HL-60/S4 treated with retinoic acid at 250 ng/mL for 4 days and 3 days (cell line): Measurements from ENCODE around the gene CDS2.

Experiments used
- in situ Hi-C: fragments of 300-500 bp; cut with MboI; formaldehyde crosslinking; loops from 2 replicates; pipeline ENCODE4 v1.7.0; 2022; ENCODE audit warnings: low sequenced_read_pairs

The CDS2 gene

DNA sequence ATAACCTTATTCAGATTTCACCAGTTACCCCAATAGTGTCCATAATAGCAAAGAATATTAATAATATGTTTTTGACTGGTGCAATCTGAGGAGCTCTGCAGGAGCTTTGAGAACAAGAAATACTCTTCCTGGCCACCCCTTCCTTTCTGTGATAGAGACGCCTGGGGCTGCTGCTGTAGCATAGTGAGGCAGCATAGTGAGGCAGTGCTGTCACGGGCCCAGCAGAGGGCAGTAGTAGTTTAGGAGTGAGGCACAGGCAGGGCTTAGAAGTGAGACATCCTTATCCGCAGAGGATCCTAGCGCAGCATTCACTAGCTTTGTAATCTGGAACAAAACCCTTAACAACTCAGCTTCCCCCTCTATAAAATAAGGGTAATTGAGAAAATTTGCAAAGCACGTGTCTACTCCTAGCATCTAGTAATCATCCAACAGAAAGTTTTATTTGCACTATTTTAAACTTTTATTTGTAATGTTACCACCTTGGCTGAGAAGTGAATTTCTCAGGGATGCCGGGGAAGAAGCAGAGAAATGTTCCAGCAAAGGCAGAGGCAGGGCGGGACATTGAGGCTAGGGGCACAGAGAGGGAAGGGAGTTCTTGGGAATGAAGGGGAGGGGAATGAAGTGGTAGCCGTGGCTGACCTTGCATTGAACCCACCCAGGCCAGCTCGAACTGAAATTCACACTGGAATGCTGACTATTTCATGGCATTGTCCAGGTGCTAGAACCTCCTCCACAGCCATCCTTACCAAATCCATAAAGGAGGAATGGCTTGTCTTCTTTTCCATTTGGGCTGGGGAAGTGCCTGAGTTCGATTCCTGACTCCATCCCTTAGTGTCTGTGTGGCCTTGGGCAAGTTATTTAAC, 78.8 kb downstream of the CDS2 start:
- in situ Hi-C loops, result no loop called here

- in situ Hi-C loops, result no loop called here
Observed at GRCh38 chr20:5207138-5207537, 80.3 kb downstream of the CDS2 start.

DNA sequence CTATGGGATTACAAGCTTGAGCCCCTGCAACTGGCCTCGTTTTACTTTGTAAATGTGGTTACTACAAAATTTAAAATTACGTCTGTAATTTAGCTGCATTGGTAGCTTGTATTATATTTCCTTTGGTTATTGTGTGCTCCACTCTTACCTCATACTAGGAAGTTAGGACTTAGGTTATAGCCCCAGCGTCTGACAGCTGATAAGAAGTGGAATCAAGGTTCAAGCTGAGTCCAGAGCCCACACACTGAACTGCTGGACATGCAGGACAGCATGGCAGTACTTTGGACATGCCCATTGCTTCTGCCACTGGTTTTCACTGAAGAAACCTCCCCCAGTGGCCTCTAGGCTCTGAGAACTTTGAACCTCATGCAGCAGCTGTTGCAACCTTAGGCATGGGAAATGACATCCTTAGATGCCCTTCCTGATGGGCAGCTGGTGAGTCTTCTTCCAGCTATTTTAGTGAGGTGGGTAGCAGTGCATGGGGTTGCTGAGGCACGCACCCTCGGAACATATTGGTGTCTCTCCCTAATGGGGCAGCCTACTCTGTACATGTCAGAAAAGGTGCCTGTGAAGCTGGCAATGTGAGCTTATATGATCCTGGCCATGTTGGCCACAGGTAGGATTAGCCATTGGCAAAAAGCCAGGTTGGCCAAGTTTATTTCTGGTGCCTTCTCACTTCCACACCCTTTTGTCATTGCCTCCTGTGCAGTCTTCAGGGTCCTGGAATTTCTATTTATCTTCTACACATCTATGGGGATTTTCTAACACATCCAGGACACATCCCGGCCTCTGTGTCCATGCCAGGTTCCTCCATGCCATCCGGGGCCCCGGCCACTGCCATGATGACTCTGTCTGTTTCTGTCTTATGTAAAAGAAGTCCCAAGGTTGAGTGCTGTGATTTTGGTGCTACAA, 85.3 kb downstream of the CDS2 start:
- in situ Hi-C loops, result no loop called here

DNA sequence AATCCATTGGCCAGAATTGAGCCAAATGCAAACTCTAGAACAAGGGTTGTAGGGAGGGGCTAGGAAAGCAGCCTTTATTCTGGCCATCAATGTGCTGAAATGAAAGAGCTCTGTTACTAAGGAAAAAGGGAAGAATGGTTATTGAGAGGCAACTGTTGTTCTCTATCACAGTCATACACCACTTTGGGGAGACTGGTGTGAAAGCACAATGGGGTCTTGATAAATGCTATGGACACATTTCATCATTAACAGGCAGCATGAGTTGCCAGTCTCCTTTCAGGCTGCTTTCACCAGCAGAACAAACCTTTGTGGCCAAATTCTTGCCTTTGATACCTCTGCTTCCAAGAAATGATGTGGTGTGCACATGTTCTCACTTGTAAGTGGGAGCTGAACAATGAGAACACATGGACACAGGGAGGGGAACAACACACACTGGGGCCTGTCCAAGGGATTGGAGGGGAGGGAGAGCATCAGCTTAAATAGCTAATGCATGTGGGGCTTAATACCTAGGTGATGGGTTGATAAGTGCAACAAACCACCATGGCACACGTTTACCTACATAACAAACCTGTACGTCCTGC, 86.2 kb downstream of the CDS2 start:
- in situ Hi-C loops, result no loop called here

GRCh38 chr20:5214826-5215225, 88.0 kb downstream of the CDS2 start:
- in situ Hi-C loops, result no loop called here

- in situ Hi-C loops, result no loop called here
Observed at GRCh38 chr20:5215672-5216304, 89.0 kb downstream of the CDS2 start.

DNA sequence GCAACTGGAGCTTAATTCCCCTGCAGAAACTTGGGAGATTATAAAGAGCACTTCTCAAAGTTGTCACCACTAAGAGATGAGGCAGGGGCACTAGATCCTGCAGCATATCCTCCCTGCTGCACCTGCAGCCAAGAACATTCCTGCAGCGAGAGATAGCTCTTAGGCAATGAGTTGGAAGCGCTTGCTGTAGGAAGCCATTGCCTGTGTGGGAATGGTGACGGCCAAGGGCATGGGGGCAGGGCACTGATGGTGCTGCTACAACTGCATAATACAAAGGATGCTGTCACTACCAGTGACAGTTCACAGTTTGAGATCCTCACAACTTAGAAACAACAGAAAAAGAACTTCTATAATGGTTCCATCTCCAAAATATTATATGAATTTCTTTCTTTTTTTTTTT, 89.9 kb downstream of the CDS2 start:
- in situ Hi-C loops, result no loop called here

GRCh38 chr20:5217616-5218015, 90.8 kb downstream of the CDS2 start:
- in situ Hi-C loops, result no loop called here

- in situ Hi-C loops, result no loop called here
Observed at GRCh38 chr20:5220321-5221060, 93.7 kb downstream of the CDS2 start.

- in situ Hi-C loops, result no loop called here
Observed at GRCh38 chr20:5221061-5221430, 94.2 kb downstream of the CDS2 start.

GRCh38 chr20:5222919-5223634, 96.3 kb downstream of the CDS2 start:
- in situ Hi-C loops, result no loop called here

DNA sequence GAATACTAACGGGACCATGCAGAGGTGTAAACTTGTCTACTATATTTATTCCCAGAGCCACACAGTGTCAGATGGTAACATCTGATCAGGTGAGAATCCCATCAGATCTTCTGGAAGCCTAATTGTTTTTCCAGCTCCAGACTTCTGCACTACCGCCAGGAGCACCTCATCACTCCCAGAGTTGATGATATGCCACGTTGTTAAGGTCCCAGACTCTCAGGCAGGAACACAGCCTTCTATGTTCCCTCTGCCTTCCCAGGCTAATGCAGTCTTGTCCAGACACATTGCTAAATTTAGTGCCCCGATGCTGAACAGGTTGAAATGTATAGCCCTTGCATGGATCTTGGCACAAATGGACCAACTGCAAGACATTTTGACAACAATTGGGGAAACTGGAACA, 103.7 kb downstream of the CDS2 start:
- in situ Hi-C loops, result no loop called here

DNA sequence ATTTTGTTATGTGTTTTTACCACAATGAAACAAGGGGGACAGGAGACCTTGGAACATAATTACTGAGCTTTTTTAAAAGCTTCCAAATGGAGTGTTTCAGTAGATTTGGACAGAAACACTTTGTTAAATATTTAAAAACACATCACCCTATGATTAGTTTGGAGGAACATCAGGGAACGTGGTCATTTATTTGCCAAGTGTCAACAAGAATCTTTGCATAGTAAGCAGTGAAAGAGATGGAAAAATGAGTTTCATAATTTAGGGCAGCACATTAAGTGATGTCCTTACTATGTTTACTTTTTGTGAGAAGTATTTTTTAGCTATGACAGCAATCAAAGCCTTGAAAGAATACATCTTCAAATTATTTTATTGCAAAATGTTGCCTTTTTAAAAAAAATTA, 107.3 kb downstream of the CDS2 start:
- in situ Hi-C loops, result no loop called here

DNA sequence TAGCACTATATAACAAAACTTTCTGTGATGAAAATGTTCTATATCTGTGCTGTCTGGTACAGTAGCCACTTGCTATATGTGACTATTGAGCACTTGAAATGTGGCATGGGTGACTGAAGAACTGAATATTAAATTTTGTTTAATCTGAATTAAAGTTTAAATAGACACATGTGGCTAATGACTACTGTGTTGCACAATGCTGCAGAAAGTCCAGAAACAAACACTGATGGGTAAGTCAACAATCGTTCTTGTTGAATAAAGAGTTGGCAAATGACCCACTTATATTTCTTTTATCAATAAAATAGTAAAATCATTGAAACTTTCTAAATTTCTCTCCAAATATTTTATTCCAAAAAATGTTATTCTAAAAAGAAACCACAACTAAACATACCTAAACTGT, 108.2 kb downstream of the CDS2 start:
- in situ Hi-C loops, result no loop called here
